Activated T-cell treated with anti-CD3 and anti-CD28 coated beads for 48 hours (primary cell): ENCODE data around the gene RPF1.
"Not testable (repeated sequence)": the region's sequence is repeated elsewhere in the genome, so short reads cannot be mapped to it uniquely, and the experiment has no call there.

Experiments used
- DNase-seq: peaks from one replicate; pipeline ENCODE4 v3.0.0-alpha.2; 2020; ENCODE audit warnings: low read depth

Gene RPF1

DNA sequence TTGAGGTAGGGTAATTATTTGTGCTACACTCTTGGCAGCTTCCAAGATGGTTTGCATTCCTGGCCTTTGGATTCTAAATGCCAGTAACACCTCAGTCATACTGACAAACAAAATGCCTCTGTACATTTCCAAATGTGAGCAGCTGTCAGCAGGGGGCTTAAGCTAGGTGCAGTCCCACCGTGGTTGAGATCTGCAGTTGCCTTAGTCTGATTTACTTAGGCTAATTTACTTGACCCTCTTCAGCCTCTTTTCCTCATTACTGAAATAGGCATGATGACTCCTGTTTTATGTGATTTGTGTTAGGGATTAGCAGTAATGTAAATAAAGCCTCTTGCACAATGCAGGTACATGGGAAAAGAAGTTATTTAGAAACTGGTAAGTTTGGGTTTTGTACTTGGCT, 13.7 kb downstream of the RPF1 start:
- no peak for DNase-seq

DNA sequence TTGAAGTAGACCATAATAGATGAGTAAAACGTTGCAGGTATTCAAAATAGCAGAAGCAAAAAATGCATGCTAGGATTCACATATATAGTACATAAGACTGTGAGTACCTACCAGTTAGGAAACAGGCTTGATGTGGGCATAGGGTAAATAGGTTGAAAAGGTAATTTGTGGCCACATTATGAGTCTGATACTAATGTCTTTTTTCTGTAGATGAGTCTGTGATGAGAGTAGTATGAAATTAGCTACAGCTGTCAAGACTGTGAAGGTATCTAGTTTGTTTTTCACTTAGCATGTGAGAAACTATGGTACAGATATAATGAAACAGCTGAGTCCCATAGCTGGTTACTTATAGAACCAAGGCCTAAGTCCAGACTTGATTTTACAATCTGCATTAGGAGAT, 14.7 kb downstream of the RPF1 start:
- DNase-seq: no peak

DNA sequence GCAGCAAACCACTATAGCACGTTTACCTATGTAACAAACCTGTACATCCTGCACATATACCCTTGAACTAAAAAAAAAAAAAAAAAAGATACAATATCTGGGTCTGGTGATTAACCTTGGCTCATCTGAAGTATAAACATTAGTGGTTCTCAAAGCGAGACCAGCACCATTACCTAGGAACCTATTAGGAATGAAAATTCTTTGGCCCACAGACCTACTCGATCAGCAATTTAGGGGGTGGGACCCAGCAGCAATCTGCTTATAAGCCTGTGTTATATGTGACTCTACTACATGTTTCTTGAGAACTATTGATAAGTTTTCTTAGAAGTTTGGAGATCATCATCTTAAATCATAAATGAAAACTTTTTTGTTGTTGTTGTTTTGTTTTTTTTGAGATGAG, 17.4 kb downstream of the RPF1 start:
- DNase-seq: no peak

DNA sequence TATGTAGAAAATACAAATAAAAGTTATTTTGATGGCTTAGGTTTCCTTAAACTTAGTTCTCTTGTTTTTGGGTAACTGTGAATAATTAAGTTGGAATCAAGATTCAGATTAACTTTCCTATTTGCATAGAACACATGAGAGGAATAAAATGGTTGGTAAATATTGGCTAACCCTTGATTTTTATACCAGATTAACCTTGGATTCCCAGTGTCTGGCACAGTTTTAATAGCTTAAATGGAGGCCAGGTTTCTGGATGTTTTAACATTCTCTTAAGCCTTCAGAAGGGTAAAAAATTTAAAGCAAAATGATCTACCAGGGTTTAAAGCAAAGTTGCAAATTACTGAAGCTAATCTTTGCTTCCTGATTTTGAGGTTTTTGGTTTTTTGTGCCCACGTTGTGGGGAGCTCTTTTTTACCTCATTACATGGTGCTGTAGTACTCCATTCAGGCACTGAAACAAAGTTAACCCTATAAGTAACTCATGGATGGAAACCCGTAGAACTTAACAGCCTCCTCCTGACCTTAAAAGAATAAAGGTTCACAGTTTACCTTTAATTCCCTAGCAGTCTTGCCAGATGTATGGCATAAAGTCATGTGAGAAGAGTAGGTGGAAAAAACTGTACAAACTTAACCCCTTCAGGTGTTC, 18.7 kb downstream of the RPF1 start:
- no peak for DNase-seq

DNA sequence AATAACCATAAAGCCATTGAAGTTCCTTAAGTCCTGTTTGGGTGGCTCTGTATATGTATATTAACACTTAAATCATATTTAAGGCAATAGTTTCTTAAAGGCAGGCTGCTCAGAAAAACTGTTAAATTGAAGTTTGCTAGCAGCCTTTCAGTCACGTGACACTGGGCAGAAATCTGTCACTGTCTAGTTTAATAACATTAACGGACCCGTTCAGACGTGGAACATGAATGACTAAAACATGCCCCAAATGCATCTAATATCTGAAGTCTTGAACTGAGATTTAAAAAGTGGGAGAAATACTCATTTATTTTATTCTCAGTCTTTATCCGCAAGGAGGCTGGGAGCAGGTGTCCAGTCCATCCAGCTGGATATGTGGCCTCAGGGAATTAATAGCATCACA, 23.9 kb downstream of the RPF1 start:
- DNase-seq: no peak

DNA sequence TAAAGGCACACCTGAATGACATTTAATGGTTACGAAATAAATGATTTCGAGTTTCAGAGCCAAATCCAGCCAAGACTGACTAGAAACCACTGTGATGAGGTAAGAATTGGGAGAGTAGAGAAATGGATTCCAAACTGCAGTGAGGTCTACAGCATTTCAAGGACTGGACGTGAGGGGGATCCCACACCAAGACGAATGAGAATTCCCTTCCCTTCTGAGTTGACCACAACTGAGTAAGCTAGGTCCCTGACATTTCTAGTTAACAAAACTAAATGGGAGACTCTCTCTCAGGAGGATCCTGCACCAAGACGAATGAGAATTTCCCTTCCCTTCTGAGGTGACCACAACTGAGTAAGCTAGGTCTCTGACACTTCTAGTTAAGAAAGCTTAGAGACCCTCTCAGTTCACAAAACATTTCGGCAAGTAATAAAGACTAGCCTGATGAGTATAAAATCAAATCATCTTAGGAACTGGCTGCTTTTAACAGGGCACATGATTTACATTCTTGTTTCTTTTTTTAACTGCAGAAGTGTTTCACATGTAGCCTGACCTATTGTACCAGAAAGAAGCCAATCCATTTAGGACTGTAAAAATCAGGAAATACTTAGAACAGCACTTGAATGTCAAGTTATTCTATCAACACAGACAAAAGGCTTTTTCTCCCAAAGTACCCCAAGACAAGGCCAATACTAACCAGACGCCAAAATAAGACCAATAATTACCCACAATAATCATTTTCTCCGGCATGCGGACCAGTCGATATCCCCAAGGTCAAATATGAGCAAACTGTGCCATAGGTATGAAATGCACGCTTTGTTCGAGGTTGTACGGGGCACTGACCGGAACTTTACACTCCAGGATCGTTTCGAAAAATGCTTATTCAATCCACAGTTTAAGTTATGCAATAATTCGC, 25.8 kb downstream of the RPF1 start:
- no peak for DNase-seq

DNA sequence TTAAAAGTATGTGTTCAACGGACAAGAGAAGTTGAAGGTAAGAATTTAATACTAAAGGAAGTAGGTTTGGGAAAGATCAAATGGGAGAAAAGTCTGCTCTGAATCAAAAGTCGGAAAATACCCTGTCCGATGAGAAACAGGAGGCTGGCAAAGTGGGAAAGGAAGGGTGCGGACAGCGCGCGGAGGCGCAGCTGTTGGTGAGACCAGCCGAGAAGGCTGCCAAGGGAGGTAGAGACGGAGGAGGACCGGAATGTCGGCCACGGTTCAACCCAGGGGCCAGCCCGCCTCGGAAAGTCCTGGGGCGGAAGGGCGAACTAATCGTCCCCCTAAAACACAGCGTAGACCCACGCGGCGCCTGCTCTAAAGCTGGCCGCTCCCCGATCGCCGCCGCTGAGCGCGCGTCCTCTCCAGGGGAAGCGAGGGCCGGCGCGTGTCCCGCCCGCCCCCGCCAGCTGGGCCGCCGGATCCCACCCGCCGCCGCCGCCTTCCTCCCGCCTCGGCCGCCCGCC, 26.5 kb downstream of the RPF1 start:
- no peak for DNase-seq

DNA sequence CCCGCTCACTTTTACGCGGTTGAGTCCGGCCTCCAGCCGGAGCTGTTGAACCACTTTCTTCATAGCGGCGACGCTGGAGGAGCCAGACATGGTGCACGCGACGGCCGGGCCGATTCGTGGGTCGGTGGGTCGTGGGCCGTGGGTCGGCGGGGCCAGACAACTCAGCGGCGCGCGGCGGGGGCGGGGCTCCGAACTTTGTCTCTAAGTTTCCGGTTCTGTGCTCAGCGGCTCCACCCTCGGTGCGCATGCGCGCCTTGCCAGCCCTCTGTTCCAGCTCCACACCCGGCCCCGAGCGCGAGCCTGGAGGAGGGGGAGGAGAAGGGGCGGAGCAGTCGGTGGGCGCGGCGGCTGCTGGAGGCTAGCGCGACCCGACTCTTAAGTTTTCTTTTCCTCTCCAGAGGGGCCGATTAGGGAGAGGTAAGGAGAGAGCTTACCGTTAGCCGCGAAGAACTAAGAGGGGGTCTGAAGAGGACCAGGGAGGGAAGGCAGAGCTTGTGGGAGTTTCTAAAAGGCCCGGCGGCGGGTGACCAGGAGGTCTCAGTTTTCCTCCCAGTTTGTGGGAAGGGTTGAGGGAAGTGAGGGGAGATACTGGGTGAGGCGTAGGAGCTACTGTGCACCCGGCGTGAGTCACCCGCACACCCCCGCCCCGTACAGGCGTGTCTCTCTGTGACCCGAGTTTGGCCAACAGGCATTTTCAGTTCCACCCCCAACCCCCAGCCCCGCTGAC, 27.1 kb downstream of the RPF1 start, which contains the start of the genes GNG5 and SPATA1:
TSS of gene GNG5 (minus strand) at position 580 of the 727 bp plus-strand sequence. CDS start at position 90, 490 bp downstream.
TSS of gene SPATA1 (plus strand) at position 385 of the 727 bp plus-strand sequence. CDS start 9,974 bp downstream, outside the sequence.
- DNase-seq: peak; percentile 96

DNA sequence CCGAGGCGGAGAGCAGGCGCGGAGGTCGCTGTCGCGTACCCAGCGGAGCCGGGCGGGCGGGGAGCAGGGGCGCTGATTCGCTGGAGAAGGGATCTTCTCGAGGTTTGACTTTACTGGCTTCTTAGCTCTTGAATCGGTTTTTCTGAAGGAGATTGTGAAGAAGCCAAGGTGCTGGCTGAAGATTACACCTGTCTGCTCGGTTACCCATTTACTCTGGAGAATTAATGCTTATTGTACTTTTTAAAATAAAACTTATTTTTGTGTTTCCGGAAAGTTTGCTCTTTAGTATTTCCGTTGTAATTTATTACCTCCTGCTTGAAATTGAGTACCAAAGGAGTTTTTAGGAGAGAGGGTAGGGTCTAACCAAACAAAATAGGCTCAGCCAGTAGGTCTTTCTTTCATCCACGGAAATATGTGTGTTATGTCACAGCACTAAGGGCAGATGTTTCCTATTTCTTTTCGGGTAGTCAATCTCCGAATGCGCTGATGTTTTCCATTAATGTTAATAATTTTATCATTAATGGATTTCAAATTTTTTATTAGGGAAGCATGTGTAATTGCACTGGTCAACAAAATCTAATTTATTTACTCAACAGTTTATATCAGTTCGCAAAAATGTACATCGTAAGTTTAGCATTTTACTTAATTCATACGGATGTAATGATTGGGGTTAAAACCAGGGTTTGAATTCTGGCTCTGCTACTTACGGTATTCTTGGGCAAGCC, 27.8 kb downstream of the RPF1 start:
- no peak for DNase-seq

DNA sequence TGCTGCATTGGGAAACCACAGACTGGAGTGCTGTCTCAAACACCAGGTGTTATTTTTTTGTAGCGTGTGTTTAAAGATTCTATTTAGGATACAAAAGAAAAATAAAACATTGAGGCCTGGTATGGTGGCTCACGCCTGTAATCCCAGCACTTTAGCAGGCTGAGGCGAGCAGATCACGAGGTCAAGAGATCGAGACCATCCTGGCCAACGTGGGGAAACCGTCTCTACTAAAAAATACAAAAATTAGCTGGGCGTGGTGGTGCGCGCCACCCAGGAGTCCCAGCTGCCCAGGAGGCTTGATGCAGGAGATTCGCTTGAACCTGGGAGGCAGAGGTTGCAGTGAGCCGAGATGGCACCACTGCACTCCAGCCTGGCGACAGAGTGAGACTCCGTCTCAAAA, 28.8 kb downstream of the RPF1 start:
- DNase-seq: not testable (repeated sequence)

DNA sequence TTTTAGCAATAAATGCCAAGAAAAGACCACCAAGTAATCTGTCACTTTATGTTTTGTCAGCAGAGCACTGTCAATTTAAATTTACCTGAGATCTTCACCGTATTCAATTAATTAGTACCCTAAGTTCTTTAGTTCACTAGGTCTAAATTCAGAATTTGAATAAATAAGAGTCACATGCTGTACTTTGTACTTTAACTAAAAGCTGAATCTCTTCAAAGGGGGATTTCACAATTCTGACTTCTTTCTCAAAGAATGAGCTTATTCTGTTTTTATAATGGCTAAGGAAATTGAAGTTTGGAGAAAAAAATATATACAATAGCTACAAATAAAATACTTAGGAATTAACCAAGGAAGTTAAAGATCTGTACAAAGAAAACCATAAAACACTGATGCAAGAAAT, 29.4 kb downstream of the RPF1 start:
- DNase-seq: no peak

DNA sequence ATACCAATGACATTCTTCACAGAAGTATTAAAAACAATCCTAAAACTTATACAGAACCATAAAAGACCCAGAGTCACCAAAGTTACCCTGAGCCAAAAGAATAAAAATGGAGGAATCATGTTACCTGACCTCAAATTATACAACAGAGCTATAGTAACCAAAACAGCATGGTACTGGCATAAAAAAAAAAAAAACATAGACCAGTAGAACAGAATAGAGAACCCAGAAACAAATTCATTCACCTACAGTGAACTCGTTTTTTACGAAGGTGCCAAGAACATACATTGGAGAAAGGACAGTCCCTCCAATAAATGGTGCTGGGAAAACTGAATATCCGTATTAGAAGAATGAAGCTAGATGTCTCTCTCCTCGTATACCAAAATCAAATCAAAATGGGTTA, 30.0 kb downstream of the RPF1 start:
- no peak for DNase-seq

DNA sequence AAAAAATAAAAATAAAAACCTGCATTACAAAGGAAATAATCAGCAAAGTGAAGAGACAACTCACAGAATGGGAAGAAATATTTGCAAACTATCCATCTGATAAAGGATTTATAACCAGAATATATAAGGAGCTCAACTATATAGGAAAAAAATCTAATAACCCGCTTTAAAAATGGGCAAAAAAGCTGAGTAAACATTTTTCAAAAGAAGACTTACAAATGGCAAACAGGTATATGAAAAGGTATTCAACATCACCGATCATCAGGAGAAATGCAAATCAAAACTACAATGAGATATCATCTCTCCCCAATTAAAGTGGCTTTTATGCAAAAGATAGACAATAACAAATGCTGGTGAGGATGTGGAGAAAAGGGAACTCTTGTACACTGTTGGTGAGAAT, 31.1 kb downstream of the RPF1 start:
- no peak for DNase-seq

DNA sequence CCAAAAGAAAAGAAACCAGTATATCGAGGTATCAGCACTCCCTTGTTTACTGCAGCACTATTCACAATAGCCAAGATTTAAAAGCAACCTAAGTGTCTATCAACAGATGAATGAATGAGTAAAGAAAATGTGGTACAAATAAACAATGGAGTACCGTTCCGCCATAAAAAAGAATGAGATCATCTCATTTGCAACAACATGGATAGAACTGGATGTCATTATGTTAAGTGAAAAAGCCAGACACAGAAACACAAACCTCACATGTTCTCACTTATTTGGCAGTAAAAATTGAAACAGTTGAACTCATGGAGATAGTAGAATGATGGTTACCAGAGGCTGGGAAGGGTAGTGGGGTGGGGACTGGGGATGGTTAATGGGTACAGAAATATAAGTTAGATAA, 31.6 kb downstream of the RPF1 start:
- no peak for DNase-seq

DNA sequence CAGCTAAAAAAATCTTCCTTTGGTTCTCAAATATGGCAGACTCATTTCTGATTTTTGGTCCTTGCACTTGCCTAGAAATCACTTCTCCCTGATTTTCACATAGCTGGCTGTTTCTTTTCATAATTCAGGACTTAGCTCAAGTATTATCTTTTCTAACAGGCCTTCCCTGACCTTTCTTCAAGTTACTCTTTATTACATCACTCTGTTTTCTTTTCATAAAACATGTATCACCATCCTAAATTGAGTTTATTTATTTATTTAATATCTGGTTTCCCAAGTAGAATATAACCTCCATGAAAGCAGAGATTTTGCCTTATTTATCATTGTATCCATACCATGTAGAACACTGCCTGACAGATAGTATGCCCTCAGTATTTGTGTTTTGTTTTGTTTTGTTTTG, 45.5 kb downstream of the RPF1 start:
- no peak for DNase-seq

DNA sequence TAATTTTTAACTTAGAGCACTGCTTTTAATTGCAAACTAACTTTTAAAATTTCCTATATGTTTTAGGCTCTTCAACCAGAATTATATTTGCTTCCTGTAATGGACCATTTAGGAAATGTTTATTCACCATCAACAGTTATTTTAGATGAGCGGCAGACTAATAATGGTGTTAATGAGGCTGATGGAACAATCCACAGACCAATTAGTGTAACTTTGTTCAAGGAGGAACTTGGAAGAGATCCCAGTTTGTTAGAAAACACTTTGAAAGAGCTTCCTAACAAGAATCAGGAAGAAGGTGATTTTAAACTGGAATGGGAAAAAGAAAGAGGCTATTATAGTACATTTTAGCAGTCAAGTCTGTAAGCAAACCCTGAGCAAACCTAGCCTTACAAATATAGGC, 46.7 kb downstream of the RPF1 start:
- no peak for DNase-seq

DNA sequence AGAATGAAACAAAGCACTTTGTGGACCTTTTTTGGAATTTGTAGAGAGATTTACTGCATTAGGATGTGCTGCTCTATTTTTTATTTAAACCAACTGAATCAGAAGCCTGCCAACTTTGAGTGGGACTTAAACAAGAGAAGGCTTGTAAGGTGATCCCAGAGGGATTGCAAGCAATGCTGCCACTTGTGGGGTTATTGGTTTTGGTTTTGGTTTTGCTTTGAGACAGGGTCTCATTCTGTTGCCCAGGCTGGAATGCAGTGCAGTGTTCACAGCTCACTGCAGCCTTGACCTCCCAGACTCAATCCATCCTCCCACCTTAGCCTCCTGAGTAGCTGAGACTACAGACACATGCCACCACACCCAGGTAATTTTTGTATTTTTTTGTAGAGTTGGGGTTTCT, 59.5 kb downstream of the RPF1 start:
- no peak for DNase-seq

DNA sequence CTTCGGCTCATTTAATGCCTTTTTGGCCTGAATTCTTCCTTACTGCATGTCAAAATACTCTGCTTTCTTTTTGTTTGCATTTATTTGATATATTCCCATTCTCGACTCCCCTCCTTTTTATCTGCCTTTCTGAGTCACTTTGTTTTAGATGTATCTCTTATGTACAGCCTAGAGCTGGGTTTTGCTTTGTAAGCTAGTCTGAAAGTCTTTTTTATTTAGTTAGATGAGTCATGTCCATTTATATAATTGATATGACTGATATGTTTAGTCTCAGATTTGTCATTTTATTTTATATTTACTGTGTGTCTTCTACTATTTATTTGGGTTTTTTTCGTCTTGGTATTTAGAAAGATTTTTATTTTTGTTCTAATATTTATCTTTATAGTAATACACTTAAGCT, 60.9 kb downstream of the RPF1 start:
- DNase-seq: no peak

DNA sequence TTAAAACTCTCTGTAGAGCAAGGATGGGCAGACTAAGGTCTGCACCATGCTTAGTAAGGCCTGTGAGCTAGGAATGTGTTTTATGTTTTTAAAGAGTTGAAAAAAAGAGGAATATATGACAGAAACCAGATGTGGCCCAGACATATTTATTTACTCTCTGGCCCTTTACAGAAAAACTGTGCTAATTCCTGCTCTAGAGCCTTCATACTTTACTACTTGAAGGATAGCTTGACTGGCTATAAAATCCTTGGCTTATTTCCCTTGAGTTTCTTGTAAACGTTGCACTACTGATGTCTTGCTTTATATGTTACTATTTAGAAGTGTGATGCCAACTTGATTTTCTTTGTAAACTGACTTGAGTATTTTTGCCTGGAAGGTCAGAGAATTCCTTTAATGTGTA, 61.7 kb downstream of the RPF1 start:
- no peak for DNase-seq

DNA sequence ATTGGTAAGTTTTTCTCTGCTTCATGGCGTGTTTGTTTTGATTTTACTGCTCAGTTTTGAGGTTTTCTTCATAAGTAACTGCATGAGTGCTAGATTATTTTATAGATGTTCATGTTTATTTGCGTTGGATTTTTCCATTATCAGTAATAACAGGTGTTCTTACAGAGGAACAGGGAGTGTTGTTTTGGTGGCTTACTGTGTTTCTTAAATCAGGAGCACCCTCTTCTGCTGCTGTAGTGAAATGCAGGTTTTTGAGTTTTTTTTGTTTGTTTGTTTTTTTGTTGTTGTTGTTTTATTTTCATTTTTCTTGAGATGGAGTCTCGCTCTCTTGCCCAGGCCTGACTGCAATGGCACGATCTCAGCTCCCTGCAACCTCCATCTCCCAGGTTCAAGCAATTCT, 62.6 kb downstream of the RPF1 start:
- DNase-seq: no peak
